ENCODE measurements around the gene SERPINB6. TPM values are rescaled to one million over a fixed set of nuclear protein-coding genes. Genes with fewer than 3 reads are reported as not detected.
"Not testable (repeated sequence)": the region's sequence is repeated elsewhere in the genome, so short reads cannot be mapped to it uniquely, and the experiment has no call there.

SERPINB6 gene
- polyA plus RNA-seq, 2 of the 4 experiments (the other 2 are of a cell fraction): 104 to 126 TPM

DNA sequence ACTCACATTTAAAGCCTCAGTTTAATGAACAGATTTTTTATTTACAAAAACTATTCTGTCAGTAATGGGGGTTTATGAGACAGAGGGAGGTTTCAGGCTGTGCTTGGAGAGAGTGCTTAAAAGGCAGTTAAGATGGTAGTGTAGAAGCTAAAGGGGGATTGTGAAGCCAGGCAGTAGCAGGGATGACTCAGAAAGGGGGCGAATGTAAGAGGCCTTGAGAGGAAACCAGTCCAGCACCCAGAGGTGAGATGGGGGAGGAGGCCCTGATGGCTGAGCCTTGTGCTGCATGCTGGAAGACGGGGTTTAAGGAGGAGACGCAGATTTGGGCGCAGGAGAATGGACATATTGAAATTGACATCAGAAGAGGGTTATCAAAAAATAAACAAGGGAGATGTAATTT, 61.6 kb downstream of the SERPINB6 start:
- no peak for DNase-seq (ENCODE audit: low read depth in 1 of 2, low spot score in 1 of 2)
- Histone ChIP-seq H3K4me1 (peaks cover 6% of the 10 kb centered on the region; the same call in 1 of the 3 replicates), H3K9me3 (no peaks in the 10 kb centered on the region), H3K4me2 (no peak overlapping the region), H3K27ac (0 out of 6 replicates have a peak overlapping the region, but pooled peaks of 1 of the 2 experiments have one; percentile 1), H3K4me3 (no peak overlapping the region)
- WGBS (ENCODE audit: missing lambda C conversion rate): 71% methylated on average over 4 of the region's 4 CpGs
- CTCF ChIA-PET: interaction anchor here (0.8 kb wide), 1 partner anchor 55 kb away, joined by 3 read pairs; no protein-coding TSS in a partner anchor
- no peak for TF ChIP-seq REST (IDR thresholded peaks at IDR 0.05)
- TF ChIP-seq NPAS2 (CRISPR knock-in tag; IDR thresholded peaks at IDR 0.05; ENCODE audit: borderline replicate concordance): no peak
- TF ChIP-seq ZSCAN20 (CRISPR knock-in tag; IDR thresholded peaks at IDR 0.05): no peak
- TF ChIP-seq HOXB5 (CRISPR knock-in tag; IDR thresholded peaks at IDR 0.05): no peak
- TF ChIP-seq SREBF2 (IDR thresholded peaks at IDR 0.05): no peak
- TF ChIP-seq POLR2A (IDR thresholded peaks at IDR 0.05; ENCODE audit: low read length): no peak
- TF ChIP-seq ZNF302 (CRISPR knock-in tag; IDR thresholded peaks at IDR 0.05): no peak
- TF ChIP-seq, protein P1, sequence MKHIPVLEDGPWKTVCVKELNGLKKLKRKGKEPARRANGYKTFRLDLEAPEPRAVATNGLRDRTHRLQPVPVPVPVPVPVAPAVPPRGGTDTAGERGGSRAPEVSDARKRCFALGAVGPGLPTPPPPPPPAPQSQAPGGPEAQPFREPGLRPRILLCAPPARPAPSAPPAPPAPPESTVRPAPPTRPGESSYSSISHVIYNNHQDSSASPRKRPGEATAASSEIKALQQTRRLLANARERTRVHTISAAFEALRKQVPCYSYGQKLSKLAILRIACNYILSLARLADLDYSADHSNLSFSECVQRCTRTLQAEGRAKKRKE (CRISPR knock-in tag; IDR thresholded peaks at IDR 0.05; ENCODE audit: low read depth): no peak
- ATAC-seq: no peak
- FAIRE-seq: no peak
- POLR2A ChIA-PET: interaction anchor here (0.6 kb wide), 1 partner anchor 12 kb away, joined by 7 read pairs; no protein-coding TSS in a partner anchor

DNA sequence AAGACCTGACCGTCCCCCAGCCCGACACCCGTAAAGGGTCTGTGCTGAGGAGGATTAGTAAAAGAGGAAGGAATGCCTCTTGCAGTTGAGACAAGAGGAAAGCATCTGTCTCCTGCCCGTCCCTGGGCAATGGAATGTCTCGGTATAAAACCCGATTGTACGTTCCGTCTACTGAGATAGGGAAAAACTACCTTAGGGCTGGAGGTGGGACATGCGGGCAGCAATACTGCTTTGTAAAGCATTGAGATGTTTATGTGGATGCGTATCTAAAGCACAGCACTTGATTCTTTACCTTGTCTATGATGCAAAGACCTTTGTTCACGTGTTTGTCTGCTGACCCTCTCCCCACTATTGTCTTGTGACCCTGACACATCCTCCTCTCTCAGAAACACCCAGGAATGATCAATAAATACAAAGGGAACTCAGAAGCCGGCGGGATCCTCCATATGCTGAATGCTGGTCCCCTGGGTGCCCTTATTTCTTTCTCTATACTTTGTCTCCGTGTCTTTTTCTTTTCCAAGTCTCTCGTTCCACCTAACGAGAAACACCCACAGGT, 62.2 kb downstream of the SERPINB6 start:
- 90% methylated on average over 13 of the region's 16 CpGs for WGBS (ENCODE audit: missing lambda C conversion rate)
- H3K4me2 ChIP-seq; ATAC-seq; FAIRE-seq; DNase-seq (ENCODE audit: low read depth in 1 of 2, low spot score in 1 of 2); H3K4me3 ChIP-seq; H3K9me3 ChIP-seq; H3K4me1 ChIP-seq: not testable (repeated sequence)
- ChIA-PET POLR2A (interaction anchor here (0.6 kb wide), 1 partner anchor 12 kb away, joined by 7 read pairs; no protein-coding TSS in a partner anchor), CTCF (interaction anchor here (0.8 kb wide), 1 partner anchor 54 kb away, joined by 3 read pairs; no protein-coding TSS in a partner anchor)
- H3K27ac ChIP-seq: 0 out of 6 replicates have a peak overlapping the region, but pooled peaks of 1 of the 2 experiments have one; percentile 1

GRCh38 chr6:2908516-2908915, 62.9 kb downstream of the SERPINB6 start:
- POLR2A ChIA-PET: not testable (repeated sequence)
- WGBS (ENCODE audit: missing lambda C conversion rate): 34% methylated on average over 3 of the region's 3 CpGs
- CTCF ChIA-PET: interaction anchor here (0.7 kb wide), 1 partner anchor 58 kb away, joined by 3 read pairs; no protein-coding TSS in a partner anchor

DNA sequence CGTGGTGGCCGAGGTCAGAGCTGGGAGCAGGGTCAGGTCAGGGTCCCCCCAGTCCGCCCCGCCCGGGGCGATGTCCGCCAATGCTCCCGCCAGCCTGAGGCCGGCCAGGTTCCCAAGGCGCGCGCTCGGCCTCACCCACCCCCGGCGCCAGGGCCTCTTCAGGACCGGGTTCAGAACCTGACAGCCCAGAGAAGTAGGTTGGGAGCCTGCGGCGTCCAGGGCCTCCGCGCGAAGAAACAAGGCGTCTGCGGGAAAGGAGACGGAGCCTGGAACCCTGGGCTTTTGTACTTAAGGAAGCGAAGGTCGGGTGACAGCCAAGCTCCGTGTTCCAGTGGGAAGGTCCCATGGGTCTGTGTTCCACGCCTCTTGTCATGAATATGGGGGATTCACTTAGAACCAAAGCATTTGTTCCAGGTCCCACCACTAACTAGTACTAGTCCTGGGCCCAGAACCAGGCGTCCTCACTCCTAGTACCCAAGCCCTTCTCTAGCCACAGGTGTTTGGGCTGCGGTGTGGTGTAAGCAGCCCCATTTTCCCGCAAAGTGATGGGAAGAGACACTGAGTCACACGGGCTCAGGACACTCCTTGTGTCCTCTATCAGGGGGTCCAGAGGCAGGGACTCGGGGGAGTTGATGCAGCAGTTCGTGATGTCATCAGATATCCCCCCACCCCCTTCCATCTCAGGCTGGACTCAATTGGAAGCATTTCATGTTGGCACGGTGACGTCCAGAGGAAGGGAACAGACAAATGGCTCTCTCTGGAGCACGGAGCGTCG, 67.8 kb downstream of the SERPINB6 start:
- ChIA-PET CTCF (interaction anchor here (1.4 to 1.7 kb wide), 3 partner anchors 50 to 112 kb away, joined by 3 to 5 read pairs (median 4); no protein-coding TSS in a partner anchor), POLR2A (interaction anchor here (0.6 to 1.3 kb wide), 9 partner anchors 27 to 112 kb away, joined by 3 to 7 read pairs (median 4); partner anchors contain the start of gene SERPINB1)
- not testable (repeated sequence) for FAIRE-seq; H3K9me3 ChIP-seq; DNase-seq (ENCODE audit: low read depth in 1 of 2, low spot score in 1 of 2)
- peak overlapping the region; percentile 77 to 89 for H3K27ac ChIP-seq
- WGBS (ENCODE audit: missing lambda C conversion rate): 22% methylated on average over 12 of the region's 39 CpGs
- peak; percentile 83 to 84 for ATAC-seq
- peak overlapping the region; percentile 81 for H3K4me3 ChIP-seq
- peaks cover 22% of the 10 kb centered on the region for H3K4me1 ChIP-seq
- H3K4me2 ChIP-seq: peak overlapping the region; percentile 97

More at GRCh38 chr6:2908516-2908915, 62.9 kb downstream of the SERPINB6 start:
- not testable (repeated sequence) for H3K4me1 ChIP-seq, FAIRE-seq, ATAC-seq, H3K9me3 ChIP-seq, H3K4me3 ChIP-seq, H3K4me2 ChIP-seq
- peak overlapping the region in 1 of 2 experiments; percentile 36; a peak in 2 of 6 replicates for H3K27ac ChIP-seq
- DNase-seq (ENCODE audit: low read depth in 1 of 2, low spot score in 1 of 2): peak in 1 of 2 experiments; percentile 13

GRCh38 chr6:2901645-2902502, 69.5 kb downstream of the SERPINB6 start:
- not testable (repeated sequence) for H3K9me3 ChIP-seq; ATAC-seq; FAIRE-seq; DNase-seq (ENCODE audit: low read depth in 1 of 2, low spot score in 1 of 2)
- ChIA-PET POLR2A (interaction anchor here (1.1 kb wide), 1 partner anchor 14 kb away, joined by 3 read pairs; no protein-coding TSS in a partner anchor), CTCF (interaction anchor here (0.6 to 4.9 kb wide), 5 partner anchors 10 to 111 kb away, joined by 3 to 19 read pairs (median 4); no protein-coding TSS in a partner anchor)
- WGBS (ENCODE audit: missing lambda C conversion rate): 57% methylated on average over 19 of the region's 27 CpGs
- Histone ChIP-seq H3K4me3 (peak overlapping the region; percentile 81), H3K27ac (peak overlapping the region; percentile 77 to 89), H3K4me1 (peaks cover 18% of the 10 kb centered on the region), H3K4me2 (peak overlapping the region; percentile 97)

All from A549 (cell line).